CD4-positive, CD25-positive, alpha-beta regulatory T cell (primary cell): ENCODE measurements around the gene BANP. TPM values are rescaled to one million over a fixed set of nuclear protein-coding genes. Genes with fewer than 3 reads are reported as not detected.
"Not testable (repeated sequence)": the region's sequence is repeated elsewhere in the genome, so short reads cannot be mapped to it uniquely, and the experiment has no call there.

Experiments used
- ATAC-seq, 2 donors: fragments of 150-1000 bp; cut with Tn5 transposase; one replicate each; pipeline ENCODE4 v1.10.0; 2021; ENCODE audit warnings: low read depth in 2 of 2, moderate number of reproducible peaks in 2 of 2, moderate library complexity in 1 of 2
- DNase-seq, 3 donors: peaks; one replicate each; pipeline versions ENCODE4 v3.0.0 to v3.0.0-alpha.2; 2012 to 2022; ENCODE audit warnings: mixed read lengths in 1 of 3
- H3K27ac ChIP-seq: one replicate; pipeline ENCODE4 v1.7.0; 2013; ENCODE audit warnings: mild to moderate bottlenecking, low read length; ENCODE audit not compliant: insufficient read depth, poor library complexity, severe bottlenecking
- H3K27me3 ChIP-seq: one replicate; pipeline ENCODE4 v1.7.0; 2013; ENCODE audit warnings: low read length; ENCODE audit not compliant: control insufficient read depth, insufficient read depth
- H3K36me3 ChIP-seq: one replicate; pipeline ENCODE4 v1.7.0; 2013; ENCODE audit warnings: mild to moderate bottlenecking, low read length, moderate library complexity; ENCODE audit not compliant: control insufficient read depth, insufficient read depth
- H3K4me1 ChIP-seq: 2 replicates; pipeline ENCODE4 v1.7.0; 2013; ENCODE audit warnings: mild to moderate bottlenecking, low read length; ENCODE audit not compliant: insufficient read depth, control insufficient read depth, poor library complexity, severe bottlenecking
- H3K4me3 ChIP-seq: one replicate; pipeline ENCODE4 v1.7.0; 2013; ENCODE audit warnings: low read depth, mild to moderate bottlenecking, low read length, moderate library complexity
- H3K9me3 ChIP-seq, 2 experiments: 1 replicate in 1 of 2; 2 replicates in 1 of 2; pipeline ENCODE4 v1.7.0; 2013; ENCODE audit warnings: low read length in 2 of 2, mild to moderate bottlenecking in 1 of 2, moderate library complexity in 1 of 2; ENCODE audit not compliant: control insufficient read depth in 2 of 2
- H3K27ac Mint-ChIP-seq, 3 donors: one replicate each; pipeline ENCODE4 v1.8.0; 2020 to 2022; ENCODE audit warnings: mild to moderate bottlenecking in 3 of 3, mixed read lengths in 3 of 3, moderate library complexity in 2 of 3
- H3K27me3 Mint-ChIP-seq: one replicate; pipeline ENCODE4 v1.8.0; 2022; ENCODE audit warnings: mild to moderate bottlenecking, mixed read lengths
- H3K36me3 Mint-ChIP-seq: one replicate; pipeline ENCODE4 v1.8.0; 2020; ENCODE audit warnings: mixed read lengths
- H3K4me1 Mint-ChIP-seq, 4 donors: one replicate each; pipeline ENCODE4 v1.8.0; 2020 to 2022; ENCODE audit warnings: mixed read lengths in 4 of 4, mild to moderate bottlenecking in 1 of 4
- H3K4me3 Mint-ChIP-seq, 4 donors: one replicate each; pipeline ENCODE4 v1.8.0; 2020 to 2022; ENCODE audit warnings: mild to moderate bottlenecking in 4 of 4, mixed read lengths in 4 of 4, moderate library complexity in 3 of 4
- H3K9me3 Mint-ChIP-seq, 7 donors: one replicate each; pipeline ENCODE4 v1.8.0; 2020 to 2022; ENCODE audit warnings: mixed read lengths in 7 of 7, mild to moderate bottlenecking in 3 of 7, moderate library complexity in 2 of 7
- polyA plus RNA-seq, 4 donors: library from polyadenylated mRNA; unstranded; fragments of 300-500 nt; fragmentation: Illumina TruSeq; gene quantifications; one replicate each; pipeline ENCODE4 v1.2.3, GENCODE V29; 2021
- total RNA-seq: library from RNA; stranded (reverse); gene quantifications from one replicate; pipeline ENCODE4 v1.2.3, GENCODE V29; 2022

Gene BANP
- total and polyA plus RNA-seq, 5 donors from 2014 or later: 20.4 to 114 (median 26.6) TPM

- Mint-ChIP-seq H3K27me3 (peaks cover 19% of the 10 kb centered on the region), H3K36me3 (no peaks in the 10 kb centered on the region), H3K4me1 (no peaks in the 10 kb centered on the region), H3K9me3 (no peaks in the 10 kb centered on the region), H3K4me3 (no peak overlapping the region), H3K27ac (no peak overlapping the region)
- no peak for ATAC-seq
- H3K9me3 ChIP-seq: no peaks in the 10 kb centered on the region
- no peaks in the 10 kb centered on the region for H3K36me3 ChIP-seq
- no peak overlapping the region for H3K27ac ChIP-seq
- no peak overlapping the region for H3K4me3 ChIP-seq
- no peaks in the 10 kb centered on the region for H3K27me3 ChIP-seq
- no peak for DNase-seq
- H3K4me1 ChIP-seq: no peaks in the 10 kb centered on the region
Measured at GRCh38 chr16:88103581-88104188, 152.5 kb downstream of the BANP start.

GRCh38 chr16:88104363-88104762 lies 153.1 kb downstream of the BANP start:
- peak overlapping the region in 1 of 3 donors; percentile 16 for H3K27ac Mint-ChIP-seq
- not testable (repeated sequence) for H3K36me3 ChIP-seq, H3K9me3 ChIP-seq, H3K4me3 Mint-ChIP-seq, ATAC-seq, H3K4me1 ChIP-seq, H3K9me3 Mint-ChIP-seq, H3K4me3 ChIP-seq, H3K36me3 Mint-ChIP-seq, H3K27ac ChIP-seq, H3K27me3 ChIP-seq, DNase-seq, H3K4me1 Mint-ChIP-seq
- peaks cover 13% of the 10 kb centered on the region for H3K27me3 Mint-ChIP-seq

- not testable (repeated sequence) for H3K27me3 ChIP-seq, H3K4me3 ChIP-seq, H3K27me3 Mint-ChIP-seq, H3K36me3 ChIP-seq, H3K27ac ChIP-seq, H3K9me3 ChIP-seq, DNase-seq, H3K4me1 Mint-ChIP-seq, H3K36me3 Mint-ChIP-seq, H3K9me3 Mint-ChIP-seq, ATAC-seq, H3K4me1 ChIP-seq, H3K27ac Mint-ChIP-seq
- peak overlapping the region in 1 of 4 donors; percentile 28 for H3K4me3 Mint-ChIP-seq
Measured at GRCh38 chr16:88105574-88106140, 154.4 kb downstream of the BANP start.

- not testable (repeated sequence) for H3K36me3 ChIP-seq, H3K27me3 ChIP-seq, H3K4me3 ChIP-seq, H3K36me3 Mint-ChIP-seq, ATAC-seq, H3K27me3 Mint-ChIP-seq, H3K9me3 ChIP-seq, H3K27ac ChIP-seq, H3K27ac Mint-ChIP-seq, DNase-seq, H3K4me1 ChIP-seq, H3K4me1 Mint-ChIP-seq, H3K9me3 Mint-ChIP-seq, H3K4me3 Mint-ChIP-seq
Measured at GRCh38 chr16:88106566-88106965, 155.3 kb downstream of the BANP start.

- DNase-seq (no peak), ATAC-seq (no peak)
- Histone ChIP-seq H3K4me3 (no peak overlapping the region), H3K36me3 (no peaks in the 10 kb centered on the region), H3K9me3 (no peaks in the 10 kb centered on the region), H3K4me1 (no peaks in the 10 kb centered on the region), H3K27ac (no peak overlapping the region), H3K27me3 (no peaks in the 10 kb centered on the region)
- Mint-ChIP-seq H3K27me3 (no peaks in the 10 kb centered on the region), H3K9me3 (no peaks in the 10 kb centered on the region), H3K4me3 (no peak overlapping the region), H3K36me3 (no peaks in the 10 kb centered on the region), H3K4me1 (peaks cover 0 to 11% (median 6%) of the 10 kb centered on the region in 4 donors), H3K27ac (no peak overlapping the region)
Measured at GRCh38 chr16:88108762-88109161, 157.5 kb downstream of the BANP start.

DNA sequence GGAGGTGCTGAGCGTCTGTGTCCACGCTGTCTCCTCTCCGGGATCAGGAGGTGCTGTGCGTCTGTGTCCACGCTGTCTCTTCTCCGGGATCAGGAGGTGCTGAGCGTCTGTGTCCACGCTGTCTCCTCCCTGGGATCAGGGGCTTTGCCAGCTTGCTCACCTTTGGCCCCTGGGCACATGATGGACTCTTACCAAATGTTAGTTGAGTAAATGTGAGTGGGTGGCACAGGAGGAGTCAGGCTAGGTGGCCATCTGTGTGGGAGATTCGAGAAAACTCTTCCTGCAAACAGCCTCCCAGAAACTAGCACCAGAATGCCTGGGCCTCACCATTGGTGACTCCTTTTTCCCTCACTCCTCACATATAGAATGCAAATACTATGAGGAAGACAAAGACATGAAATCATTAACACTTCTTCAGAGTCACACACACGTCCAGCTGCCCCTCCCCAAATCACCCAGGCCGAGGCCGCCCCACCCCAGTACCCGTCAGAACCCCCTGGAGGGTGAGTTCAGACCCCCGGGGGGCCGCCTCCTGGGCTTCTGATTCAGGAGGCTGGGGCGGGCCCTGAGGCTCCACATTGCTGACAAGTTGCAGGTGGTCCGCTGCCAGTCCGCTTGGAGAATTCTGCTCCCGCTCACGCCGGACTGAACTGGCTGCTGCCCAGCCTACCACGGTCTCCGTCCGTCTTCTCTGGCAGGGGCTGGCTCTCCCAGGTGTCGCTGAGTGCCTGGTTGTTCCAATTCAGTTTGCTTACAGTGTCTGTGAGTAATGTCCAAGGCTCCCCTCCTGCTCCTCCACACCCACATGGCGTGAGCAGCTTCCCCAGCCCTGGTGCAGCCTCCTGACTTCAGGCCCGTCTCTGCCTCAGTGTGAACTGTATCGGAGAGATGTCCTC lies 158.7 kb downstream of the BANP start:
- H3K36me3 Mint-ChIP-seq, H3K9me3 Mint-ChIP-seq, H3K36me3 ChIP-seq, H3K4me3 ChIP-seq, H3K27me3 ChIP-seq, H3K27ac ChIP-seq, H3K9me3 ChIP-seq, H3K27me3 Mint-ChIP-seq, H3K27ac Mint-ChIP-seq, DNase-seq, H3K4me3 Mint-ChIP-seq, H3K4me1 ChIP-seq: not testable (repeated sequence)
- peaks cover 0 to 11% (median 6%) of the 10 kb centered on the region in 4 donors for H3K4me1 Mint-ChIP-seq
- ATAC-seq: peak; percentile 36 to 42

DNA sequence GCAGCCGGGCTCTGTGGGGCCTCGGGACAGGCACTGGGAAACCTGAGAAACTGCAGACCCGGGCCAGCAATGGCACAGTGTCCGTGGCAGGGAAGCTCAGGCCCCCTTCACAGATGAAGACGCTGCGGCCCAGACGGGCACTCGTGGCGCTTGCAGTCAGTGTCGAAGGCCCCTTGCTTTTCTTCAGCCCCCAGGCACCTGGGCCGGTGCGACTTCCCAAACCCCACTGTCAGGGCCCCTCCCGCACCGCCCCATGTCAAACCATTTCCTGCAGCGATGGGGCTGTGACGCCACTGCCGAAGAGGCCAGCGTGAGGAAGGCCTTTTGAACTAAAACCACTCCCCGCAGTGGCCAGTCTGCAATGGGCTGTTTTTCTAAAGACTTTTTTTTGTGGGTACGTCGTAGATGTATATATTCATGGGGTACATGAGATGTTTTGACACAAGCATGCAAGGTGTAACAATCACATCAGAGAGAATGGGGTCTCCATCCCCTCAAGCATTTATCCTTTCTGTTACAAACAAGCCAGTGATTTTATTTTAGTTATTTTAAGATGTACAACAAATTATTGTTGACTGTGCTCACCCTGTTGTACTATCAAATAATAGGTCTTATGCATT lies 159.8 kb downstream of the BANP start:
- H3K27me3 ChIP-seq, H3K9me3 ChIP-seq, H3K27ac Mint-ChIP-seq, H3K36me3 ChIP-seq, H3K4me3 ChIP-seq, H3K36me3 Mint-ChIP-seq, H3K4me1 ChIP-seq, H3K4me3 Mint-ChIP-seq, H3K27me3 Mint-ChIP-seq, DNase-seq, H3K9me3 Mint-ChIP-seq, H3K27ac ChIP-seq: not testable (repeated sequence)
- peak in 1 of 2 donors; percentile 56 for ATAC-seq
- peaks cover 0 to 11% (median 6%) of the 10 kb centered on the region in 4 donors for H3K4me1 Mint-ChIP-seq
